ENCODE results near the gene CXCL14.

DNA sequence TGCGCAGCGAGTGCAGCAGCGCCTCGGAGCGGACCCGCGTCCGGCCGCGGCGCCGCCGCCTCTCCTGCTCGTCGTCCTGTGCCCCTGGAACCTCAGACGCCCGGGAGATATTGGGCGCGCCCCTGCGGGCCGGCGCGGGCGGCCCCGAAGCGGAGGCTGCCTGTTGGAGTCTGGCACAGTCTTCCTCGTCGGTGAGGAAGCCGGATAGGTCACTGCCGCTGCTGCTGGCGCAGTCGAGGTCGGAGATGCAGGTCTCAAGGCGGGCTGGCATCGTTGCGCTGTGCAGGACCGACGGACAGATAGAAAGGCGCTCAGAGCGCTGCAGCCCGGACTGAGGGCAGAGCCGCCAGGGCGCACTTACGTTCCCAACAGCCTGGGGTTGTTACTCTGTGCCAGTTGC, 43.4 kb downstream of the CXCL14 start:
- TF ChIP-seq, protein P1, sequence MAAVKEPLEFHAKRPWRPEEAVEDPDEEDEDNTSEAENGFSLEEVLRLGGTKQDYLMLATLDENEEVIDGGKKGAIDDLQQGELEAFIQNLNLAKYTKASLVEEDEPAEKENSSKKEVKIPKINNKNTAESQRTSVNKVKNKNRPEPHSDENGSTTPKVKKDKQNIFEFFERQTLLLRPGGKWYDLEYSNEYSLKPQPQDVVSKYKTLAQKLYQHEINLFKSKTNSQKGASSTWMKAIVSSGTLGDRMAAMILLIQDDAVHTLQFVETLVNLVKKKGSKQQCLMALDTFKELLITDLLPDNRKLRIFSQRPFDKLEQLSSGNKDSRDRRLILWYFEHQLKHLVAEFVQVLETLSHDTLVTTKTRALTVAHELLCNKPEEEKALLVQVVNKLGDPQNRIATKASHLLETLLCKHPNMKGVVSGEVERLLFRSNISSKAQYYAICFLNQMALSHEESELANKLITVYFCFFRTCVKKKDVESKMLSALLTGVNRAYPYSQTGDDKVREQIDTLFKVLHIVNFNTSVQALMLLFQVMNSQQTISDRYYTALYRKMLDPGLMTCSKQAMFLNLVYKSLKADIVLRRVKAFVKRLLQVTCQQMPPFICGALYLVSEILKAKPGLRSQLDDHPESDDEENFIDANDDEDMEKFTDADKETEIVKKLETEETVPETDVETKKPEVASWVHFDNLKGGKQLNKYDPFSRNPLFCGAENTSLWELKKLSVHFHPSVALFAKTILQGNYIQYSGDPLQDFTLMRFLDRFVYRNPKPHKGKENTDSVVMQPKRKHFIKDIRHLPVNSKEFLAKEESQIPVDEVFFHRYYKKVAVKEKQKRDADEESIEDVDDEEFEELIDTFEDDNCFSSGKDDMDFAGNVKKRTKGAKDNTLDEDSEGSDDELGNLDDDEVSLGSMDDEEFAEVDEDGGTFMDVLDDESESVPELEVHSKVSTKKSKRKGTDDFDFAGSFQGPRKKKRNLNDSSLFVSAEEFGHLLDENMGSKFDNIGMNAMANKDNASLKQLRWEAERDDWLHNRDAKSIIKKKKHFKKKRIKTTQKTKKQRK (IDR thresholded peaks at IDR 0.05; ENCODE audit: low read length), result no peak
- TF ChIP-seq YY1 (IDR thresholded peaks at IDR 0.05; ENCODE audit: insufficient read depth, insufficient replicate concordance, low read depth, low read length), result no peak
- TF ChIP-seq, protein P2, sequence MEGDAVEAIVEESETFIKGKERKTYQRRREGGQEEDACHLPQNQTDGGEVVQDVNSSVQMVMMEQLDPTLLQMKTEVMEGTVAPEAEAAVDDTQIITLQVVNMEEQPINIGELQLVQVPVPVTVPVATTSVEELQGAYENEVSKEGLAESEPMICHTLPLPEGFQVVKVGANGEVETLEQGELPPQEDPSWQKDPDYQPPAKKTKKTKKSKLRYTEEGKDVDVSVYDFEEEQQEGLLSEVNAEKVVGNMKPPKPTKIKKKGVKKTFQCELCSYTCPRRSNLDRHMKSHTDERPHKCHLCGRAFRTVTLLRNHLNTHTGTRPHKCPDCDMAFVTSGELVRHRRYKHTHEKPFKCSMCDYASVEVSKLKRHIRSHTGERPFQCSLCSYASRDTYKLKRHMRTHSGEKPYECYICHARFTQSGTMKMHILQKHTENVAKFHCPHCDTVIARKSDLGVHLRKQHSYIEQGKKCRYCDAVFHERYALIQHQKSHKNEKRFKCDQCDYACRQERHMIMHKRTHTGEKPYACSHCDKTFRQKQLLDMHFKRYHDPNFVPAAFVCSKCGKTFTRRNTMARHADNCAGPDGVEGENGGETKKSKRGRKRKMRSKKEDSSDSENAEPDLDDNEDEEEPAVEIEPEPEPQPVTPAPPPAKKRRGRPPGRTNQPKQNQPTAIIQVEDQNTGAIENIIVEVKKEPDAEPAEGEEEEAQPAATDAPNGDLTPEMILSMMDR (CRISPR knock-in tag; IDR thresholded peaks at IDR 0.05), result no peak
- TF ChIP-seq AKAP8 (CRISPR knock-in tag; IDR thresholded peaks at IDR 0.05), result no peak
- TF ChIP-seq, protein P3, sequence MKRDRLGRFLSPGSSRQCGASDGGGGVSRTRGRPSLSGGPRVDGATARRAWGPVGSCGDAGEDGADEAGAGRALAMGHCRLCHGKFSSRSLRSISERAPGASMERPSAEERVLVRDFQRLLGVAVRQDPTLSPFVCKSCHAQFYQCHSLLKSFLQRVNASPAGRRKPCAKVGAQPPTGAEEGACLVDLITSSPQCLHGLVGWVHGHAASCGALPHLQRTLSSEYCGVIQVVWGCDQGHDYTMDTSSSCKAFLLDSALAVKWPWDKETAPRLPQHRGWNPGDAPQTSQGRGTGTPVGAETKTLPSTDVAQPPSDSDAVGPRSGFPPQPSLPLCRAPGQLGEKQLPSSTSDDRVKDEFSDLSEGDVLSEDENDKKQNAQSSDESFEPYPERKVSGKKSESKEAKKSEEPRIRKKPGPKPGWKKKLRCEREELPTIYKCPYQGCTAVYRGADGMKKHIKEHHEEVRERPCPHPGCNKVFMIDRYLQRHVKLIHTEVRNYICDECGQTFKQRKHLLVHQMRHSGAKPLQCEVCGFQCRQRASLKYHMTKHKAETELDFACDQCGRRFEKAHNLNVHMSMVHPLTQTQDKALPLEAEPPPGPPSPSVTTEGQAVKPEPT (CRISPR knock-in tag; IDR thresholded peaks at IDR 0.05; ENCODE audit: low read depth), result no peak
- no peak for TF ChIP-seq ELF3 (CRISPR knock-in tag; IDR thresholded peaks at IDR 0.05)
- TF ChIP-seq MLLT10 (CRISPR knock-in tag; IDR thresholded peaks at IDR 0.05), result no peak
- TF ChIP-seq, protein P4, sequence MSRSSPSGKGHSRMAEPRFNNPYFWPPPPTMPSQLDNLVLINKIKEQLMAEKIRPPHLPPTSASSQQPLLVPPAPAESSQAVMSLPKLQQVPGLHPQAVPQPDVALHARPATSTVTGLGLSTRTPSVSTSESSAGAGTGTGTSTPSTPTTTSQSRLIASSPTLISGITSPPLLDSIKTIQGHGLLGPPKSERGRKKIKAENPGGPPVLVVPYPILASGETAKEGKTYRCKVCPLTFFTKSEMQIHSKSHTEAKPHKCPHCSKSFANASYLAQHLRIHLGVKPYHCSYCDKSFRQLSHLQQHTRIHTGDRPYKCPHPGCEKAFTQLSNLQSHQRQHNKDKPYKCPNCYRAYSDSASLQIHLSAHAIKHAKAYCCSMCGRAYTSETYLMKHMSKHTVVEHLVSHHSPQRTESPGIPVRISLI (CRISPR knock-in tag; IDR thresholded peaks at IDR 0.05; ENCODE audit: borderline replicate concordance), result no peak
- TF ChIP-seq ARHGAP35 (CRISPR knock-in tag; IDR thresholded peaks at IDR 0.05; ENCODE audit: borderline replicate concordance), result no peak

Data from HepG2 (cell line).